Bone marrow (tissue), 2 donors: ENCODE results near the gene KATNIP.
"Not testable (repeated sequence)": the region's sequence is repeated elsewhere in the genome, so short reads cannot be mapped to it uniquely, and the experiment has no call there.

Experiments used
- DNase-seq, 2 donors: peaks; one replicate each; lab custom pipeline; 2025; lab: John Stamatoyannopoulos, UW

The KATNIP gene

DNA sequence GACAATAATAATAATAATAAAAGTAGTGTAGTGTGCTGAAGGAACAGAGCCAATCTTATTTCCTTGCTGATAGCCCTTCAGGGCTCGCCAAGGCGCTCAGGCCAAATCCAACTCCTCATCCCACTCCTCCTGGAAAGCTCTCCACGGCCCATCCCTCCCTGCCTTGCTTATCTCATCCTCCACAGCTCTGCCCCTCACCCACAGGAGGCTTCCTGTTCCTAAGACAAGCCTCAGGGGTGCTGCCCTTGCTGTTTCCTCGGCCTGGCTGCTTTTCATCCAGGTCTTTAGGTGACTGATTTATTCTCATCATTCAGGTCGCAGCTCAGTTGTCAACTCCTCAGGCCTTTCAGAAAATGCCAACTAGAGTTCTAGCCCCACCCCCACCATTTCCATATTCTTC lies 11.4 kb upstream of the KATNIP start:
- DNase-seq, result no peak

DNA sequence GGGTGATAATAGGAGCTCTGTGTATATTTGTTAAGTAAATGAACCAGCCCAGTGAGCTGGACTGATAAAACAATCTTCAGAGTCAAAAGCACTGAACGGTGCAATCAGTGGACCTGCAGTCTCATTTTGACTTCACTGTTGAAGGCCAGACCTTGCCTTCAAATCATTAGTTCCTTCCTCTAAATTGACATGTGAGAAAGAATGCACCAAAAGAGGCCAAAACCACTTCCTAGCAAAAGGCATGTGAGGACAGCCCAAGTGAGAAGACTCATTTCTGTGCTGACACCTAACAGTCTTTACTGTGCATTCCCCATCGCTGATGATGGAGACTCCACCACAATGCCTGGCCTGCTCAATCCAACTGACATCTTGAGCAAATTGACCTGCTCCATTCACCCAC lies 10.8 kb upstream of the KATNIP start:
- DNase-seq, result no peak

DNA sequence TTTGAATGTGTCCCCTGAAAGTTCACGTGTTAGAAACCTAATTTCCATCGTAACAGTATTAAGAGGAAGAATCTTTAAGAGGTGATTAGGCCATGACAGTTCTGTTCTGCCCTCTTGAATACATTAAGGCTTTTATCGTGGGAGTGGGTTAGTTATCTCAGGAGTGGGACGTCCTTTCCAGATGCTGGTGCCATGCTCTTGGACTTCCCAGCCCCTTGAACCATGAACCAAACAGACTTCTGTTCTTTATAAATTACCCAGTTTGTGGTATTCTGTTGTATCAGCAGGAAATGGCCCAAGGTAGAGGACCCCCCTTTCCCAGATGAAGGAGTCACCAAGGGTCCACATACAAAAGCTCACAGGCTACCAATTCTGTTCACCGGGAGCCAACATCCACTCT lies 10.3 kb upstream of the KATNIP start:
- no peak for DNase-seq

DNA sequence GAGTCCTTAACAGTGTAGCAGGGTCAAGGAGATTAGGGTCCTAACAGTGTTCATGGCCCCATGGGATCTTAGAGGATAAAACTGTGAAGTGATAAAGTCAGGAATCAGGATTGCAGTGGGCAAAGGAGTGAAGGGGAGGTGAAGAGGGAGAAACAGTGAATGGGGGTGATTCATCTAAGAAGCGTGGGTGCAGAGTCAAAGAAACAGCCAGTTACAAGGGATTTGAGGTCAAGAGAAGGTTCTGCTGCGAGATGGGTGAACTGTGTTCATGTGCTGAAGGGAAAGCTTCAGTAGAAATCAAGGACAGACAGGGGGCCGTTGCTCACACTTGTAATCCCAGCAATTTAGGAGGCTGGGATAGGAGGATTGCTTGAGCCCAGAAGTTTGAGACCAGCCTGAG lies 6.1 kb upstream of the KATNIP start:
- no peak for DNase-seq

DNA sequence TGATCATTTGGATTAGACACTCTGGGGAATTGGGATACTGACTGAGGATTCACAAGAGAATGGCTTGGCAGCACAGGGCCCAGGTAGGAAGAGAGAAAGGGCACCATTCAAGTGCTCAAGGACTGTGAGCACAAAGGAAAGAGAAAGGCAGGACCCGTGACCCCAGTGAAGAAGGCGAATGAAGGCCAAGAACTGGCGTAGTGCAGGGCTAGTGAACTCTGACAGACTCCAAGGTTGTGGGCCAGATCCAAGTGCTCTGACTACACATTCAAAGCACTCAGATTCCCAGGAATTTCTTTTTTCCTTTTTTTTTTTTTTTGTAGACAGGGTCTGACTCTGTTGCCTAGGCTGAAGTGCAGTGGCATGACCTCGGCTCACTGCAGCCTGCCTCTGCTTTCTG lies 5.3 kb upstream of the KATNIP start:
- no peak for DNase-seq

DNA sequence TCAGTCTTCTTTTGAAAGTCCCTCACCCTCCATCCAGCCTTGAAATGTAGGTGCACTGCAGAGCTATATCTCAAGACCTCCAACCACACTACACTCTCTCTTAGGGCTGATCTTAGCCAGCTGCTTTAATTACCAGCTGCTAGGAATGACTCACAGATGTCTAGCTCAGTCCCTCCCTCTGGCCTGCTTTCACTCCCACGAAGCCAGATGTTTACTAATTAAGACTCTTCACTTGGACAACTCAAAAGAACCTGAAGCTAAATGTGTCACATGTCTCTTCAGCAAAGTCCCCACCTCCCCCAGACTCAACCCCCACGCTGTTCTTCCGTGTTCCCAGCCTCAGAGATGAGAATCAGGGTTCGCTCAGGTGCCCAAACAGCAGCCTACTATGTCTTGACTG lies 2.8 kb upstream of the KATNIP start:
- peak in 1 of 2 donors; percentile 70 for DNase-seq

DNA sequence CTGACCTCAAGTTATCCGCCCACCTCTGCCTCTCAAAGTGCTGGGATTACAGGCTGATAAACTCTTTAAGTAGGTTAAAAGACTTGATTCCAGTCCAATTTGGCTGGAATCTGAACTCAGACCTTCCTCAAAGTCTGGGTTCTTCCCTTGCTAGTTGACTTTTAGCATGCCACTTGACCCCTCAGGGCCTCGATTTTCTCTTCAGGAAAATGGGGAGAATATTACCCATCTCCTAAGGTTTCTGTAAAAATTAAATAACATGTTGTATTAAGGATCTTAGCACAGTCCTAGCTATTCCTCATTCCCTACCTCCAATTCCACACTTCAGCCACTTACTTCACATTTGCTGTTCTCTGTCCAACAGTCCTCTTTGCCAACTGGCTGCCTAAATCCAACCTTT lies 2.1 kb upstream of the KATNIP start:
- no peak for DNase-seq

DNA sequence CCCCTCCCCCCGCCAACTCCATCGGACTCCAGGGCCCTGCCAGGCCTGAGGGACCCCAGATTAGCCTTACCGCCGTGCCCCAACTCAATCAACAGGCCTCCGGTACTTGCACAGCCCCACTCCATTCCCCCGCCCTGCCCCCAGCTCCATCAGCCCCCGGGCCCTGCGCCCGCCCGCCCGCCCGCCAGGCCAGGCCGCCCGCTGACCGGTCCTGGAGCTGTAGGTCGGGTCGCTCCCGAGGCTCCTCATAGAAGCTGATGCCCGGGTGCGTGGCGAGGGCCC lies 539 bp upstream of the KATNIP start:
- peak in 1 of 2 donors; percentile 10 for DNase-seq

DNA sequence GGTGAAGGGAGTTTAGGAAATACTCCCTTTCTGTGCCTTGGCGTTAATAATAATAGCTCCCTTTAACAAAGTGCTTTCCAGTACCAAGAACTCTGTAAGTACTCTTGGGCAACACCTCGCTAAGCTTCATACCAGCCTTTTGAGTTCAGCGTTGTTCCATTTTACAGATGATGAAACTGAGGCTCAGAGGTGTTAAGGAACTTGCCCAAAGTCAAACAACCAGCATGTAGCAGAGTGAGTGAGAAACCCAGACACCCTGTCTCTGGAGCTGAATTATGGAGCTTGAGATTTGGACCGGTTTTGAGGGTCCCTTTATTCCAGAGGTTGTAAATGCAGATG lies 607 bp downstream of the KATNIP start:
- no peak for DNase-seq

DNA sequence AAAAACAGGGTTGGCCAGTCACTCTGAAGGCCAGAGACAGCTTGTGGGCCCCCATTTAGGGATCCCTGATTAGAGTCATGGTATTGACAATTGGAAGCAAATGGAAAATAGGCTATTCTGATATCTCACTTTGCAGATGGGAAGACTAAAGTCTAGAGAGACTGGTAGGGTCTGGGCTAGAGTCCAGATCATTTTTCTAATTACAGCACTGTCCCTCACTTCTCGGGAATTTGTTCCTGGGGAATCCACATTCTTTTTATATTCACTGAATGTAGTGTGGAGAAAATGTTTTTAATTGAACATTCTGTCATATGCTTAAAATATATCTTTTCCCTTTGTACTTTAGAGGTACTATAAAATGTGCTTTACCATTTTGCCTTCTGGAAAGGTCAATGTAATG lies 1.1 kb downstream of the KATNIP start:
- no peak for DNase-seq

DNA sequence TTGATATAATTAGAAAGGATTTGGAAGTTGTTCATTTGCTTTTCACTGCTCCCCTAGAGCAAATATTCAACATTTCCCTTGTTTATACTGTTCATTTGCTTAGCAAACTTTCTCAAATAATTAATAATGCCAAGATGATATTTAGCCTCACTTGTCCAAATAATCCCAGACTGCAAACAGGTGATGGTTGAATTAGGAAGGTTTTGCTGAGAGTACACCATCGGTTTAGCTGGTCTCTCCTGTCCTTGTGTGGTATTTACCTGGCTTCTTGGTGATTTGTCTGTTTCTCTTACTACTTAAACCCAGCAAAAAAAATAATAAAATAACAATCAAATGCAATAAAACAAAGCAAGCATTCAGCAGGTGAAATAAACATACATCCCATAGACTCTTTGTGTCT lies 6.5 kb downstream of the KATNIP start:
- DNase-seq, result no peak

DNA sequence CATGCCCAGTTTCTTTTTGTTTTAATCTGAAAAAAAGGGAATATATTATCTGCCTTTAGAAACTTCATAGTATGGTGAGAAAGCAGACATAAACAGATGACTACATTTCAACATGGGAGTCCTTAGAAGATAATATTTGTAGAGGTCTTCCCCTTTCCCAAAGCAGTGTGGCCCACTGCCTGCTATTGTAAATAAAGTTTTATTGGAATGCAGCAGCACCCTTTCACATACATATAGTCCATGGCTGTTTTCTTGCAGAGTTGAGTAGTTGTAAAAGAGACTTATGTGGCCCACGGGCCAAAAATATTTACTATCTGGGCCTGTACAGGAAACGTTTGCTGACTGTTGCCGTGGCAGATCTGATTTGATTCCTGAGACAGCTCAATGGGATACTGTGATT lies 8.5 kb downstream of the KATNIP start:
- DNase-seq, result no peak

DNA sequence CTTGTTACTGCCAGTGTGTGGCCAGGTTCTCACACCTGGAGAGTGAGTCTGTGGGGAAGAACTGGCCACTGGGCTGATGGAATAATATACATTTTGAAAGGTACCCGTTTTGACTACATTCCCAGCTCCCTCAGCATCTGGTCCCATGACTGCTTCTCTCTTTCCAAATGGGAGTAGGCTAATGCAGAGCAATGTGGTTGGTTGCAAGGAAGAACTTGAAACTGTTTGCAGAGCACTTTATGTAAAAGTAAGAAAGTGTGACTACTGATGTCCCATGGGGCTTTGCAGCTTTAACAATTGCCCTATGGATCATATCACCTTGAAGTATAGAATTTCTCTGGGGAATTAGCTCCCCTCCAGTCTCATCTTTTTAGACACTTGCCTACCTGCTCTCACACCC lies 9.0 kb downstream of the KATNIP start:
- no peak for DNase-seq

DNA sequence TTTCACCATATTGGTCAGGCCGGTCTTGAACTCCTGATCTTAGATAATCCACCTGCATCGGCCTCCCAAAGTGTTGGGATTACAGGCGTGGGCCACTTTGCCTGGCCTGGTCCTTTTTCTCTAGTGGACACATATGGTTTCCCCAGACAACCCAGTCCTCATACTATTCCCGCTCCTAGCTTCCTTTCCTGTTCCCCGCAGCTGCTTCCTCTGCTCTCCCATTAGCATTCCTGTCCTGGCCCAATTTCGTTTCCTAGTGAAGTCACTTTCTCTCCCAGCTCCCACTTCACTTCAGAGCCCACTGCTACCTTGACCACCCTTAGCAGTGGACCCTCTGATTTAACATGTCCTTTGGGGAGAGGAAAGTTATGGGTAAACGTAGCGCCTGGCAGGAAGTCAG lies 11.3 kb downstream of the KATNIP start:
- no peak for DNase-seq

DNA sequence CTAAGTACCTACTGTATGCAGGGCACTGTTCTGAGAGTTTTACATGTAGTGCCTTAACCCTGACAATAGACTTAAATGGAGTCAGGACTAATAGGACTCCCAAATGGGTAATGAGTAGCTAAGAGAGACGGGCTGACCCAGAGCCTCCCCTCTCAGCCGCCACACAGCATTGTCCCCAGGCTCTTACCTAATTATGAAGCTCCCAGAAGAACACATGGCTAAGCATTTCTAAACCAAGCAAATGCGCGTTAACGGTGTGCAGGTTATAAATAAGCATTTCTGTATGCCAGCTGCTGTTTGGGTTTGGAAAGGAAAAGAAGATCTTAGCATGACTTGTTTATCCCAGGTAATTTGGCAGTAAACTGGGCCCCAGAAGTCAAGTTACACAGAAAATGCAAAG lies 14.3 kb downstream of the KATNIP start:
- DNase-seq, result no peak

DNA sequence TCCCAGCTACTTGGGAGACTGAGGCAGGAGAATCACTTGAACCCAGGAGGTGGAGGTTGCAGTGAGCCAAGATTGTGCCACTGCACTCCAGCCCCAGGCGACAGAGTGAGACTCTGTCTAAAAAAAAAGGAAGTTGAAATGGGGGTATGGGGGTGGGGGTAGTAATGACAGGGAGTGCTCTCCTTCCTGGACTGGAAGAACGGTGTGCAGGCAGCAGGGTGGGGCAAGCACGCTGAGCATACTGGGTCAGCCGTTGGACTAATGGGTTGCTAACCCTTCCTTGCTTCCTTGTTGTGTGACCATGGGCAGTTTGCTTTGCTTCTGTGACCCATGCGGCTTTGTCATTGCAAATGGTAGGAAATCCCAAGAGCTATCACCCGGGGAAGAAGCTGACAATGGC lies 16.5 kb downstream of the KATNIP start:
- DNase-seq, result peak in 1 of 2 donors; percentile 7

DNA sequence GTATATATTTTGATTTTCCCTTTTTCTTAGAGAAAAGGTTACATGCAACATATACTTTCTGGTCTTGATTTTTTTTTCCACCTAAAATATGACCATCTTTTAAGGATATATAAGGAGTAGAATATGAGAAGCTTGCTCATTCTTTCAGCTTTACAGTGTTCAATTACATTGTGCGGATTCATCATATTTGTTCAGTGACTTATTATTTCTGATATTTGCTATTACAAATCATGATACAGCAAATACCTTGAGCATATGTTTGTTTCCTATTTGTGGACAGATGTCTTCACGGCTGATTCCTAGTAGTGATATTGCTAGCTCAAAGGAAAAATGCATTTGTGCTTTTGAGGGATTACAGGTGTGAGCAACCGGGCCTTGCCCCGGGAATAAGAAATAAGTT lies 18.1 kb downstream of the KATNIP start:
- no peak for DNase-seq

DNA sequence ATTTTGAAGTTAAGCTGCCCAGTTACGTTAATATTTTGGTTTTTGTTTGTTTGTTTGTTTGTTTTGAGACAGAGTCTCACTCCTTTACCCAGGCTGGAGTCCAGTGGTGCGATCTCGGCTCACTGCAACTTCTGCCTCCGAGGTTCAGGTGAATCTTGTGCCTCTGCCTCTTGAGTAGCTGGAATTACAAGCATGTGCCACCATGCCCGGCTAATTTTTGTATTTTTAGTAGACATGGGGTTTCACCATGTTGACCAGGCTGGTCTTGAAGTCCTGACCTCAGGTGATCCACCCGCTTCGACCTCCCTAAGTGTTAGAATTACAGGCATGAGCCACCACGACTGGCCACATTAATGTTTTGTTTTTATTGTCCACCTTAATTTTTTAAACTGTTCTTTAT lies 21.0 kb downstream of the KATNIP start:
- not testable (repeated sequence) for DNase-seq

DNA sequence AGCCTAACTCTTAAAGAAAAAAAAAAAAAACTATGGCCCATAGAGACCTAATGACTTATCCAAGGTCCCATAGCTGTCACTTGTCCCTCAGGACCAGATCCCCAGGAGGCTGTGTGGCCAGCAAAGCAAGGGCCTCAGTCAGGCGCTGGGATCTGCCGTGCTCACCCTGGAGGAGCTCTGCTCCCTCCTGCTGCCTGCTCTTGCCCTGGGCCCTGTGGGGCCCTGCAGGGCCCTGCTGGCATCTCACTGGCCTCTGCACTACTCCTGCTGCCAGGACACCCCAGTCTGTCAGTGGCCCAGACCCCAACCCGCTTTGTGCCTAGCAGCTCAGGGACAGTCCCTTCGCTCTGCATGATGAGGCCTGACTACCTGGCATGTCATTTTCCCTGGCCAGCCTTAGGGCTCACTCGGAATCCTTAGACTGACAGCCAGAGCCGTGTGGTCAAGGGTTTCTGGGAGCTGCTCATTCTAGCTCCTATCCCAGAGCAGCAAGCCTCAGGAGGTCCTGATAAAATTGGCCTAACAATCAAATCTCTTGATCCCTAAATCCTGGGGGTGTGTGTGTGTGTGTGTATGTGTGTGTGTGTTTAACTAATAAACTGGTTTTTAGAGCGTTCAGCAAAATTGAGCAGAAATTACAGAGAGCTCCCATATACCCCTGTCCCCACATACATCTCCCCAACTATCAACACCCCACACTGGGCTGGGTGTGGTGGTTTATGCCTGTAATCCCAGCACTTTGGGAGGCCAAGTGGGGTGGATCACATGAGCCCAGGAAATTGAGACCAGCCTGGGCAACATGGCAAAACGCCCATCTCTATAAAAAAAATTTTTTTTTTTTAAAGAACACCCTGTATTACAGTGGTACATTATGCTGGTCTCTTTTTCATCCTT lies 21.7 kb downstream of the KATNIP start:
- DNase-seq, result no peak

DNA sequence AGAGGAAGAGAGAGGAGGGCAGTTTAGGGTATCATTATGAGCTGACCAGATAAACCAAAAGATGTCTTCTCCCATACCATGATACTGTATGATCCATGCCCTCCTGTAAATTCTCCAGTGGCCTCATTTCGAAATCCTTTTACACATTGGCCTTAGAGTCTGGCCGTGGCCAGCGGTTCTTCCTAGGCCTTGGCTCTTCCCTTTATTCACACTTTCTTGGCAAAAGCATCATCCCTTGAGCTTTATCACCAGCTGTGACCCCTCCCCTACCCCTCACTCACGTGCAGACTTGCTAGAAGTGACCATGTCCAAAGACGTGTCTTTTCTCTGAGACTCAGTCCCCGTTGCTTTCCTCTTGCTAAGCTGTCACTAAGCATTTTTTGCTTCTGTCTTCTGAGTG lies 22.8 kb downstream of the KATNIP start:
- no peak for DNase-seq

DNA sequence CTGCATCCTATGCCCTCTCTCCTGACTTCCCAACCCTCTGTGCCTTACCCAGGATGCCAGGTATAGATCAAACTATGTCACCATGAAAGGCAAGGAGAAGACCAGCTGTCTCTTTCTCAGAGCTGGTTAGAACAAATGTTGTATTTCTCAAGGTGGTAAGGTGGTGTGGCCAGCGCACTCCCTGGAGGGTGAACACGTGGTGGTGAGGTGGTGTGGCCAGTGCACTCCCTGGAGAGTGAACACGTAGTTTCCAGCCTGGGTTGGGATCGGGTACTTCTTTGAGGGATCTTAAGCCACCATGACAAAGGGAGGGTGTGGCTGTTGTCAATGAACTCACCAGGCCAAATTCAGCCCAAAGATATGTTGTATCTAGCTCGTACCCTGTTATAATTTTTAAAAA lies 26.8 kb downstream of the KATNIP start:
- no peak for DNase-seq

DNA sequence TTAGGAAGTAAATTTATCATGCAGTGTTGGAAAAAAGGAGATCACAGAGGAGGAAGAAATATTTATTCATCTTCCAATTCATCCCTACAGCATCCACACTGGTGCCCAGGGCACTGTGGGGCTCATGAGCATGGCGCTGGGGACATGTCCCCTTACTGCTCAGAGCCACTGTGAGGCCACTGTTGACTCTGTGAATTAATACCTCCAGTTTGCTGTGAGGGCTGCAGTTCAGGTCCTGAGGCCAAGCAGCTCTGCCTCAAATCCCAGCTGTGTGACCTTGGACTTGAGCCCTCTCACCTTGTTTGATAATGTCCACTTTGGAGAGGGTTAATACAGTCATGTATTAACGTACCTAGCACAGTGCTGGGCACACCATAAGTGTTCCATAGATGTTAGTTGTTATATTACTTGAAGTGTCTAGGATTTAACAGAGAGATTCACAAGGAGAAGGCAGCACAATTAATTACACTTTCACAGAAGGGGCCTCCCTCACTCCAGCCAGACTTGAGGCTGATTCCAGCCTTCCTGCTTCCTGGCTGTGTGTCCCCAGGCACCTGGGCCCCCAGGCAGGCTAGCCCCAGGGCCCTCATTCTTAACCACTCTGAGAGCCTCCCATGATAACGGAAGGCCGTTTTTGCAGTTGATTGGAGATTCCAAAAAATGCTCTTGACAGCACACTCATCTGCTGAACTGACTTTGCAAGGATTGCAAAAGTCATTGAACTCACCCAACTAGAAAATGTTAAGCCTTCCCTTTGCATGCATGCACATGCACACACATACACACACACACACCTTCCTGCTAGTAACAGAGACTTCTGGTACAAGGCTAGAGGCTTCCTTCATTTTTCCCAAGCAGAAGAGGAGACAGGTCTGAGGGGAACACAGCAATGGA lies 29.4 kb downstream of the KATNIP start:
- DNase-seq, result no peak

DNA sequence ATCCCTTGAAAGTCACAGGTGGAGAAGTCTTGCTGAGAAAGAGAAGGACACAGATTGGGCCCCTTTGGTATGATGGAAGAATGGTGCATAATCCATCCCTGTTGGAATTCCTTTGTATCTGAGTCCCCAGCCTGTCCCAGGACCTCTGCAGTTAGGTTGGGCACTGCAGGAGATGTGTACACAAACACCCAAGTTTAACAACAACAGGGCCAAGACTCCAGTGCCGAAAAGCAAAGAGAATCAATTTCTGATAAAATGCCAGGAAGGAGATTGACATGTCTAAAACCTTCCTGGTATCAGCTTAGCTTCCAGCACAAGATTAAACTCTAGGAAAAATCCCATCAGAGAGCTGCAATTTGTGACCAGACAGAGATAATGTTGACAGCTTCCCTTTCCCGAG lies 32.9 kb downstream of the KATNIP start:
- no peak for DNase-seq

DNA sequence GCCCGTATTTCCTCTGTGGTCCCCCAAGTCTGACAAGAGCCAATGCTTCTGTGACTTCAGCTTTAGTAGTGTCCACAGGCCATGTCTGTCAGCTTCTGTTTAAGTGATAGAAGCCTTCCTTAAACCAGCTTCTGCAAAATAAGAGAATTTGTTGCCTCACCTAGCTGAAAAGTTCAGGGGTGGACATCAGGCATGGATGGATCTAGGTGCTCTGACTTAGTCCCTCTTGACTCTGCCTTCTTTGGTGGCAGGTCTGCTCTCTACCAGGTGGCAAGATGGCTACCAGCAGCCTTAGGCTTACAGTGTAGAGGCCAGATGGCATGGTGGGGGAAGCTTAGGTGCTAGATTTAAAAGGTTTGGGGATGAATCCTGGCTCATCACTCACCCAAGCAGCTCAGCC lies 33.7 kb downstream of the KATNIP start:
- DNase-seq, result no peak
